ENCODE measurements around the gene FBXO9.

DNA sequence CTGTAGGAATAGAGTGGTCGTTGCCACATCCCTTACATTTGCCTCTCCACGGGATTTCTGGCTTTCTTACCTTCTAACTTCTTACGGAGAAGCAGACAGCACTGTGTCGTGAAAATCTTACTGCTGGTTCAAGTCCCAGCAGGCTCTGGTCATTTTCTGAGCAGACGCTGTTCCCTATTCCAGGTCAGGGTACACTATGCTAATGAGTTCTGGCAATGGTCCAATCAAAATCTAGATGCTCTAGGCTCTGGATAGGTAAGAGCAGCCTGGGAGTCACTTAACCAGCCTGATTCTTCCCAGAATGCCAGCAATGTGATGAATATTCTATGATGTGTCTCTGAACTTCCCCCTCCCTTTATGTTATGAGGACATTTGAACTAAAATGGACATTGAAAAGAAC, 83.5 kb downstream of the FBXO9 start, which contains the start of gene GCM1:
- no peak for TF ChIP-seq EZH2phosphoT487 (IDR thresholded peaks at IDR 0.05)
- TF ChIP-seq, protein P1, sequence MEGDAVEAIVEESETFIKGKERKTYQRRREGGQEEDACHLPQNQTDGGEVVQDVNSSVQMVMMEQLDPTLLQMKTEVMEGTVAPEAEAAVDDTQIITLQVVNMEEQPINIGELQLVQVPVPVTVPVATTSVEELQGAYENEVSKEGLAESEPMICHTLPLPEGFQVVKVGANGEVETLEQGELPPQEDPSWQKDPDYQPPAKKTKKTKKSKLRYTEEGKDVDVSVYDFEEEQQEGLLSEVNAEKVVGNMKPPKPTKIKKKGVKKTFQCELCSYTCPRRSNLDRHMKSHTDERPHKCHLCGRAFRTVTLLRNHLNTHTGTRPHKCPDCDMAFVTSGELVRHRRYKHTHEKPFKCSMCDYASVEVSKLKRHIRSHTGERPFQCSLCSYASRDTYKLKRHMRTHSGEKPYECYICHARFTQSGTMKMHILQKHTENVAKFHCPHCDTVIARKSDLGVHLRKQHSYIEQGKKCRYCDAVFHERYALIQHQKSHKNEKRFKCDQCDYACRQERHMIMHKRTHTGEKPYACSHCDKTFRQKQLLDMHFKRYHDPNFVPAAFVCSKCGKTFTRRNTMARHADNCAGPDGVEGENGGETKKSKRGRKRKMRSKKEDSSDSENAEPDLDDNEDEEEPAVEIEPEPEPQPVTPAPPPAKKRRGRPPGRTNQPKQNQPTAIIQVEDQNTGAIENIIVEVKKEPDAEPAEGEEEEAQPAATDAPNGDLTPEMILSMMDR (IDR thresholded peaks at IDR 0.05): no peak

All from neural progenitor cell (in vitro differentiated cells).